Nephron (organoid): ENCODE results near the gene GALNT12.

ENCODE experiments used
- H3K27ac Mint-ChIP-seq, 3 experiments: 2 replicates each; pipeline ENCODE4 v1.8.0; 2020; ENCODE audit warnings: mixed read lengths in 3 of 3, mild to moderate bottlenecking in 2 of 3, moderate library complexity in 1 of 3
- H3K27me3 Mint-ChIP-seq: 2 replicates; pipeline ENCODE4 v1.8.0; 2021; ENCODE audit warnings: low read depth, mild to moderate bottlenecking, moderate library complexity, mixed read lengths
- H3K36me3 Mint-ChIP-seq: 2 replicates; pipeline ENCODE4 v1.8.0; 2020; ENCODE audit warnings: low read depth, mixed read lengths
- H3K4me1 Mint-ChIP-seq: 2 replicates; pipeline ENCODE4 v1.8.0; 2020; ENCODE audit warnings: mixed read lengths
- H3K4me3 Mint-ChIP-seq, 3 experiments: 2 replicates each; pipeline ENCODE4 v1.8.0; 2020; ENCODE audit warnings: mild to moderate bottlenecking in 3 of 3, mixed read lengths in 3 of 3, moderate library complexity in 2 of 3
- H3K9me3 Mint-ChIP-seq: 2 replicates; pipeline ENCODE4 v1.8.0; 2020; ENCODE audit warnings: mixed read lengths
- CTCF ChIP-seq, 3 experiments: fragments of 200-600 bp; sonication (generic); IDR thresholded peaks; one replicate each; pipeline ENCODE4 v1.5.0; 2021; ENCODE audit warnings: antibody characterized with exemption in 3 of 3; ENCODE audit not compliant: unreplicated experiment in 3 of 3

The GALNT12 gene

GRCh38 chr9:98883276-98883675 lies 75.8 kb downstream of the GALNT12 start:
- Mint-ChIP-seq H3K27ac (peak overlapping the region in 2 of 3 experiments; percentile 2 to 22), H3K4me3 (no peak overlapping the region), H3K9me3 (no peaks in the 10 kb centered on the region), H3K4me1 (peaks cover 47% of the 10 kb centered on the region), H3K36me3 (no peaks in the 10 kb centered on the region), H3K27me3 (peaks cover 16% of the 10 kb centered on the region)
- no peak for TF ChIP-seq CTCF (IDR thresholded peaks at IDR 0.05; ENCODE audit: unreplicated experiment in 3 of 3)

GRCh38 chr9:98884849-98885248 lies 77.4 kb downstream of the GALNT12 start:
- peak overlapping the region in 1 of 3 experiments; percentile 10 for H3K27ac Mint-ChIP-seq
- peaks cover 16% of the 10 kb centered on the region for H3K27me3 Mint-ChIP-seq
- no peaks in the 10 kb centered on the region for H3K36me3 Mint-ChIP-seq
- H3K9me3 Mint-ChIP-seq, result no peaks in the 10 kb centered on the region
- no peak for TF ChIP-seq CTCF (IDR thresholded peaks at IDR 0.05; ENCODE audit: unreplicated experiment in 3 of 3)
- H3K4me3 Mint-ChIP-seq, result no peak overlapping the region
- H3K4me1 Mint-ChIP-seq, result peaks cover 46% of the 10 kb centered on the region

- H3K27me3 Mint-ChIP-seq, result peaks cover 13% of the 10 kb centered on the region
- peaks cover 48% of the 10 kb centered on the region for H3K4me1 Mint-ChIP-seq
- no peak overlapping the region for H3K4me3 Mint-ChIP-seq
- H3K27ac Mint-ChIP-seq, result no peak overlapping the region
- no peaks in the 10 kb centered on the region for H3K9me3 Mint-ChIP-seq
- no peak for TF ChIP-seq CTCF (IDR thresholded peaks at IDR 0.05; ENCODE audit: unreplicated experiment in 3 of 3)
- H3K36me3 Mint-ChIP-seq, result no peaks in the 10 kb centered on the region
Measured at GRCh38 chr9:98885575-98886295, 78.3 kb downstream of the GALNT12 start.

- no peaks in the 10 kb centered on the region for H3K9me3 Mint-ChIP-seq
- TF ChIP-seq CTCF (IDR thresholded peaks at IDR 0.05; ENCODE audit: unreplicated experiment in 3 of 3), result no peak
- peaks cover 46% of the 10 kb centered on the region for H3K4me1 Mint-ChIP-seq
- H3K4me3 Mint-ChIP-seq, result no peak overlapping the region
- no peaks in the 10 kb centered on the region for H3K36me3 Mint-ChIP-seq
- peak overlapping the region; percentile 3 to 76 (median 57) for H3K27ac Mint-ChIP-seq
- H3K27me3 Mint-ChIP-seq, result peaks cover 12% of the 10 kb centered on the region
Measured at GRCh38 chr9:98886691-98887229, 79.3 kb downstream of the GALNT12 start.

- no peak overlapping the region for H3K4me3 Mint-ChIP-seq
- H3K9me3 Mint-ChIP-seq, result no peaks in the 10 kb centered on the region
- peaks cover 5% of the 10 kb centered on the region for H3K27me3 Mint-ChIP-seq
- peaks cover 47% of the 10 kb centered on the region for H3K4me1 Mint-ChIP-seq
- H3K36me3 Mint-ChIP-seq, result no peaks in the 10 kb centered on the region
- peak overlapping the region in 2 of 3 experiments; percentile 23 to 76 for H3K27ac Mint-ChIP-seq
- no peak for TF ChIP-seq CTCF (IDR thresholded peaks at IDR 0.05; ENCODE audit: unreplicated experiment in 3 of 3)
Measured at GRCh38 chr9:98887918-98888510, 80.5 kb downstream of the GALNT12 start.
